NT2/D1 (cell line): ENCODE data around the gene GPR37.

Experiments
- YY1 ChIP-seq: IDR thresholded peaks from 2 replicates; pipeline ENCODE4 v1.6.1; 2011; ENCODE audit not compliant: insufficient read length, insufficient read depth
- ZNF274 ChIP-seq: IDR thresholded peaks from 2 replicates; pipeline ENCODE4 v1.6.1; 2011; ENCODE audit warnings: mild to moderate bottlenecking, low read depth, low read length

GRCh38 chr7:124773938-124774337 is 8.3 kb upstream of the GPR37 start:
- TF ChIP-seq ZNF274 (no peak), YY1 (no peak)
